HepG2 (cell line): ENCODE results near the gene ZNF274. TPM values are rescaled to one million over a fixed set of nuclear protein-coding genes. Genes with fewer than 3 reads are reported as not detected.
A peak's percentile ranks its signal among the peaks of the same experiment; 100 is the strongest.

ENCODE experiments used
- CAMTA2 ChIP-seq: sonication (generic); formaldehyde crosslinking; IDR thresholded peaks from 2 replicates; pipeline ENCODE4 v1.4.0; 2020; ENCODE audit warnings: mild to moderate bottlenecking, missing genetic modification reagents, borderline replicate concordance
- EP300 ChIP-seq, 3 experiments: sonication (generic) in 1 of 3; formaldehyde crosslinking in 1 of 3; IDR thresholded peaks; 2 replicates each; pipeline versions ENCODE4 v1.5.1 to v1.6.1; 2011 to 2020; ENCODE audit warnings: low read depth in 2 of 3, low read length in 2 of 3, borderline replicate concordance in 1 of 3, improper control_type of control experiment in 1 of 3, mild to moderate bottlenecking in 1 of 3, missing genetic modification reagents in 1 of 3, moderate library complexity in 1 of 3
- HNF4G ChIP-seq, 2 experiments: sonication (generic) in 1 of 2; formaldehyde crosslinking in 1 of 2; IDR thresholded peaks; 2 replicates each; pipeline versions ENCODE4 v1.4.0 to v1.6.1; 2011 to 2020; ENCODE audit warnings: borderline replicate concordance in 2 of 2, low read depth in 2 of 2, mild to moderate bottlenecking in 2 of 2, low read length in 1 of 2, missing genetic modification reagents in 1 of 2, moderate library complexity in 1 of 2
- KLF12 ChIP-seq: sonication (generic); formaldehyde crosslinking; IDR thresholded peaks from 2 replicates; pipeline ENCODE4 v1.4.0; 2020; ENCODE audit warnings: missing genetic modification reagents, borderline replicate concordance
- MTF1 ChIP-seq: sonication (generic); formaldehyde crosslinking; IDR thresholded peaks from 2 replicates; pipeline ENCODE4 v1.5.0; 2020; ENCODE audit warnings: missing genetic modification reagents
- PHF8 ChIP-seq: sonication (generic); formaldehyde crosslinking; IDR thresholded peaks from 2 replicates; pipeline ENCODE4 v1.5.0; 2020; ENCODE audit warnings: missing genetic modification reagents
- POLR2G ChIP-seq: fragments of 200-400 bp; formaldehyde crosslinking; IDR thresholded peaks from 2 replicates; pipeline ENCODE4 v1.6.1; 2018; ENCODE audit warnings: mild to moderate bottlenecking, low read depth, low read length, moderate library complexity
- PRPF4 ChIP-seq: fragments of 200-400 bp; formaldehyde crosslinking; IDR thresholded peaks from 2 replicates; pipeline ENCODE4 v1.6.1; 2016; ENCODE audit warnings: low read length, low read depth; ENCODE audit not compliant: poor library complexity, severe bottlenecking
- RNF2 ChIP-seq: fragments of 450-650 bp; conservative IDR thresholded peaks from 2 replicates; pipeline ENCODE4 v1.6.1; 2016; ENCODE audit warnings: low read depth
- ZBTB21 ChIP-seq: sonication (generic); formaldehyde crosslinking; IDR thresholded peaks from 2 replicates; pipeline ENCODE4 v1.4.0; 2020; ENCODE audit warnings: missing genetic modification reagents
- ZFAT ChIP-seq: sonication (generic); formaldehyde crosslinking; conservative IDR thresholded peaks from 2 replicates; pipeline ENCODE4 v1.8.1; 2023; ENCODE audit warnings: missing genetic modification reagents, inconsistent platforms
- ZNF121 ChIP-seq: sonication (generic); formaldehyde crosslinking; IDR thresholded peaks from 2 replicates; pipeline ENCODE4 v1.5.0; 2020; ENCODE audit warnings: mild to moderate bottlenecking, missing genetic modification reagents
- ZNF207 ChIP-seq: fragments of 450-650 bp; IDR thresholded peaks from 2 replicates; pipeline ENCODE4 v1.6.1; 2016; ENCODE audit warnings: antibody characterized with exemption, borderline replicate concordance
- ZNF343 ChIP-seq: sonication (generic); formaldehyde crosslinking; IDR thresholded peaks from 2 replicates; pipeline ENCODE4 v1.4.0; 2020; ENCODE audit warnings: mild to moderate bottlenecking, missing genetic modification reagents
- ZNF547 ChIP-seq: sonication (generic); formaldehyde crosslinking; IDR thresholded peaks from 2 replicates; pipeline ENCODE4 v1.5.1; 2020; ENCODE audit warnings: mild to moderate bottlenecking, missing genetic modification reagents
- ZNF816 ChIP-seq: sonication (generic); formaldehyde crosslinking; IDR thresholded peaks from 2 replicates; pipeline ENCODE4 v1.8.0; 2022; ENCODE audit warnings: missing genetic modification reagents, mild to moderate bottlenecking, borderline replicate concordance
- polyA plus RNA-seq, 8 experiments: library from polyadenylated mRNA; depleted of rRNA in 3 of 8; stranded (reverse) in 7 of 8; unstranded in 1 of 8; fragments of >200 nt; fragmentation: Illumina TruSeq in 4 of 8; extraction: Trizol in 4 of 8; gene quantifications; 2 replicates each; pipeline versions ENCODE4 v1.2.1 to v1.2.3, GENCODE V29; 2011 to 2016; ENCODE audit warnings: low read depth in 4 of 8, missing spikeins in 1 of 8, mixed read lengths in 1 of 8; ENCODE audit not compliant: insufficient read depth in 1 of 8
- total RNA-seq, 5 experiments: library from RNA; depleted of rRNA; stranded (reverse); fragments of >200 nt; fragmentation: Illumina TruSeq; extraction: Trizol; gene quantifications; 2 replicates each; pipeline ENCODE4 v1.2.3, GENCODE V29; 2016; ENCODE audit warnings: low read depth in 1 of 5
- TF ChIP-seq, protein P1 (sequence below): sonication (generic); formaldehyde crosslinking; IDR thresholded peaks from 2 replicates; pipeline ENCODE4 v1.9.0; 2022; ENCODE audit warnings: missing genetic modification reagents, mild to moderate bottlenecking, borderline replicate concordance
- TF ChIP-seq, protein P2 (sequence below): IDR thresholded peaks from 2 replicates; pipeline ENCODE4 v1.6.1; 2016; ENCODE audit warnings: missing biosample characterization, missing genetic modification reagents, low read depth
- TF ChIP-seq, protein P3 (sequence below): IDR thresholded peaks from 2 replicates; pipeline ENCODE4 v1.6.1; 2016; ENCODE audit warnings: mild to moderate bottlenecking, missing biosample characterization, missing genetic modification reagents
- TF ChIP-seq, protein P4 (sequence below), 2 experiments: IDR thresholded peaks; 2 replicates each; pipeline ENCODE4 v1.6.1; 2011 to 2012; ENCODE audit warnings: low read length in 2 of 2, borderline replicate concordance in 1 of 2, low read depth in 1 of 2, mild to moderate bottlenecking in 1 of 2, moderate library complexity in 1 of 2

ZNF274 gene
- total and polyA plus RNA-seq, 2 of the 13 experiments (the other 11 are each of a cell fraction or from before 2014, with no cell fraction given) = 16.1 to 23.0 TPM

DNA sequence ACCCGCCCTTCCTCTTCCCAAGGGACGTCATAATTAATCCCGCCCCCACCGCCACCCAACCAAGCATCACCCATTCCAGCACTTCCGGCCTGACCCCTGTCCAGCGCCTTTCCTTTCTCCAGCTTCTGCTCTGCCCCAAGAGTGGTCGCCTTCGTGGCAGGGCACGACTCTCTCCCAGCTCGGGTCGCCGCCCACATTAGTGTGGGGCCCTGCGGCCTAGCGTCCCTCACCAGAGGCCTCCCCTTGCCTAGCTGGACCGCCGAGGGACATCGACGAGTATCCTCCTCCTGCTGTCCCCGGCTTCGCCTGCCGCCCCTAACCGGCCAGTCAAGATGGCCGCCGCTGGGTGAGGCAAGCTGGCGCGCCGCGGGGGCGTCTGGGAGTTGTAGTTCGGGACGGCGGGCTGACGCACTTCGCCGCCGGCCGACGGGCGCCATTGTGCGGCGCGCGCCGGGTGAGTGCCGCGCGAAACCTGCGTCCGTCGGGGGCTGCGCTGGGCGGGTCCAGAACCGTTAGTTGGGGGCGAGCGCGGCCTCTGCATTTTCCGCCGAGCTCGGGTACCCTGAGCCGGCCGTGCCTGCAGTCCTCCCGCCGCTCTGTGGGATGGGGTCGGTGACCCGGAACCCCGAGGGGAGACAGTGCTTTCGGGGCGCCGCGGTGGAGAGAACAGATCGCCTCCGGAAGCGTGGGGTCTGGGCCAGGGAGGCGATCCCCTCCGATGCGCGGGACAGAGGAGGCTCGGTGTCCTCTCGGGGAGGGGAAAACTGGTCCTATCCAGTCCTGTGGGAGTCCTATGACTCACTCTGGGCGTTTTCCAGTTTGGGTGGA lies at the start of gene ZNF274 (continued):
- no peak for TF ChIP-seq PRPF4
- TF ChIP-seq, protein P1, sequence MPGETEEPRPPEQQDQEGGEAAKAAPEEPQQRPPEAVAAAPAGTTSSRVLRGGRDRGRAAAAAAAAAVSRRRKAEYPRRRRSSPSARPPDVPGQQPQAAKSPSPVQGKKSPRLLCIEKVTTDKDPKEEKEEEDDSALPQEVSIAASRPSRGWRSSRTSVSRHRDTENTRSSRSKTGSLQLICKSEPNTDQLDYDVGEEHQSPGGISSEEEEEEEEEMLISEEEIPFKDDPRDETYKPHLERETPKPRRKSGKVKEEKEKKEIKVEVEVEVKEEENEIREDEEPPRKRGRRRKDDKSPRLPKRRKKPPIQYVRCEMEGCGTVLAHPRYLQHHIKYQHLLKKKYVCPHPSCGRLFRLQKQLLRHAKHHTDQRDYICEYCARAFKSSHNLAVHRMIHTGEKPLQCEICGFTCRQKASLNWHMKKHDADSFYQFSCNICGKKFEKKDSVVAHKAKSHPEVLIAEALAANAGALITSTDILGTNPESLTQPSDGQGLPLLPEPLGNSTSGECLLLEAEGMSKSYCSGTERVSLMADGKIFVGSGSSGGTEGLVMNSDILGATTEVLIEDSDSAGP (CRISPR knock-in tag) = peak; percentile 88; the same call in 1 of the 2 replicates
- TF ChIP-seq ZNF207 = no peak
- TF ChIP-seq HNF4G (IDR thresholded peaks at IDR 0.05; ENCODE audit: borderline replicate concordance, low read depth, low read length) = no peak
- peak; percentile 42; the same call in 1 of the 2 replicates for TF ChIP-seq HNF4G (CRISPR knock-in tag; IDR thresholded peaks at IDR 0.05; ENCODE audit: borderline replicate concordance, low read depth)
- peak; percentile 85 for TF ChIP-seq ZNF547 (CRISPR knock-in tag)
- peak; percentile 93 for TF ChIP-seq POLR2G
- TF ChIP-seq, protein P2, sequence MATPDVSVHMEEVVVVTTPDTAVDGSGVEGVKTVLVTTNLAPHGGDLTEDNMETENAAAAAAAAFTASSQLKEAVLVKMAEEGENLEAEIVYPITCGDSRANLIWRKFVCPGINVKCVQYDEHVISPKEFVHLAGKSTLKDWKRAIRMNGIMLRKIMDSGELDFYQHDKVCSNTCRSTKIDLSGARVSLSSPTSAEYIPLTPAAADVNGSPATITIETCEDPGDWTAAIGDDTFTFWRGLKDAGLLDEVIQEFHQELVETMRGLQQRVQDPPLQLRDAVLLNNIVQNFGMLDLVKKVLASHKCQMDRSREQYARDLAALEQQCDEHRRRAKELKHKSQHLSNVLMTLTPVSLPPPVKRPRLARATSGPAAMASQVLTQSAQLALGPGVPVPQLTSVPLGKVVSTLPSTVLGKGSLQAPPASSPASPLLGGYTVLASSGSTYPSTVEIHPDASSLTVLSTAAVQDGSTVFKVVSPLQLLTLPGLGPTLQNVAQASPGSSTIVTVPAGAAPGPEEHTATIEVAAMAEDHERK (CRISPR knock-in tag) = peak; percentile 76
- peak; percentile 67; the same call in 1 of the 2 replicates for TF ChIP-seq MTF1 (CRISPR knock-in tag)
- TF ChIP-seq EP300 (IDR thresholded peaks at IDR 0.05; ENCODE audit: low read depth in 2 of 2, low read length in 2 of 2) = no peak
- no peak; the same call in 1 of the 2 replicates for TF ChIP-seq EP300 (CRISPR knock-in tag; IDR thresholded peaks at IDR 0.05; ENCODE audit: borderline replicate concordance)
- TF ChIP-seq RNF2 = peak; percentile 80
- peak; percentile 58; the same call in 1 of the 2 replicates for TF ChIP-seq CAMTA2
- TF ChIP-seq ZBTB21 (CRISPR knock-in tag) = no peak; the same call in 1 of the 2 replicates
- TF ChIP-seq ZNF816 (CRISPR knock-in tag) = 0 out of 2 replicates have a peak, but pooled peaks have one; percentile 82
- TF ChIP-seq ZFAT = no peak
- TF ChIP-seq PHF8 (CRISPR knock-in tag) = peak; percentile 97
- TF ChIP-seq, protein P3, sequence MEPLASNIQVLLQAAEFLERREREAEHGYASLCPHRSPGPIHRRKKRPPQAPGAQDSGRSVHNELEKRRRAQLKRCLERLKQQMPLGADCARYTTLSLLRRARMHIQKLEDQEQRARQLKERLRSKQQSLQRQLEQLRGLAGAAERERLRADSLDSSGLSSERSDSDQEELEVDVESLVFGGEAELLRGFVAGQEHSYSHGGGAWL (CRISPR knock-in tag) = 0 out of 2 replicates have a peak, but pooled peaks have one; percentile 13
- TF ChIP-seq ZNF343 (CRISPR knock-in tag) = no peak; the same call in 1 of the 2 replicates
- TF ChIP-seq, protein P4, sequence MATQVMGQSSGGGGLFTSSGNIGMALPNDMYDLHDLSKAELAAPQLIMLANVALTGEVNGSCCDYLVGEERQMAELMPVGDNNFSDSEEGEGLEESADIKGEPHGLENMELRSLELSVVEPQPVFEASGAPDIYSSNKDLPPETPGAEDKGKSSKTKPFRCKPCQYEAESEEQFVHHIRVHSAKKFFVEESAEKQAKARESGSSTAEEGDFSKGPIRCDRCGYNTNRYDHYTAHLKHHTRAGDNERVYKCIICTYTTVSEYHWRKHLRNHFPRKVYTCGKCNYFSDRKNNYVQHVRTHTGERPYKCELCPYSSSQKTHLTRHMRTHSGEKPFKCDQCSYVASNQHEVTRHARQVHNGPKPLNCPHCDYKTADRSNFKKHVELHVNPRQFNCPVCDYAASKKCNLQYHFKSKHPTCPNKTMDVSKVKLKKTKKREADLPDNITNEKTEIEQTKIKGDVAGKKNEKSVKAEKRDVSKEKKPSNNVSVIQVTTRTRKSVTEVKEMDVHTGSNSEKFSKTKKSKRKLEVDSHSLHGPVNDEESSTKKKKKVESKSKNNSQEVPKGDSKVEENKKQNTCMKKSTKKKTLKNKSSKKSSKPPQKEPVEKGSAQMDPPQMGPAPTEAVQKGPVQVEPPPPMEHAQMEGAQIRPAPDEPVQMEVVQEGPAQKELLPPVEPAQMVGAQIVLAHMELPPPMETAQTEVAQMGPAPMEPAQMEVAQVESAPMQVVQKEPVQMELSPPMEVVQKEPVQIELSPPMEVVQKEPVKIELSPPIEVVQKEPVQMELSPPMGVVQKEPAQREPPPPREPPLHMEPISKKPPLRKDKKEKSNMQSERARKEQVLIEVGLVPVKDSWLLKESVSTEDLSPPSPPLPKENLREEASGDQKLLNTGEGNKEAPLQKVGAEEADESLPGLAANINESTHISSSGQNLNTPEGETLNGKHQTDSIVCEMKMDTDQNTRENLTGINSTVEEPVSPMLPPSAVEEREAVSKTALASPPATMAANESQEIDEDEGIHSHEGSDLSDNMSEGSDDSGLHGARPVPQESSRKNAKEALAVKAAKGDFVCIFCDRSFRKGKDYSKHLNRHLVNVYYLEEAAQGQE (IDR thresholded peaks at IDR 0.05; ENCODE audit: borderline replicate concordance in 1 of 2, low read depth in 1 of 2, low read length in 2 of 2) = peak in 1 of 2 experiments; percentile 69; a peak in 2 of 4 replicates
- TF ChIP-seq KLF12 (CRISPR knock-in tag) = no peak
- no peak for TF ChIP-seq ZNF121 (CRISPR knock-in tag)
